ENCODE results near the gene NCOR2. TPM values are rescaled to one million over a fixed set of nuclear protein-coding genes. Genes with fewer than 3 reads are reported as not detected.

The NCOR2 gene
- total and polyA plus RNA-seq, 9 donors = 18.2 to 376 (median 265) TPM

GRCh38 chr12:124577374-124577773 lies 10.0 kb upstream of the NCOR2 start:
- Histone ChIP-seq H3K4me1 (ENCODE audit: insufficient read depth) (no peaks in the 10 kb centered on the region), H3K4me3 (no peak overlapping the region), H3K36me3 (no peaks in the 10 kb centered on the region), H3K9me3 (no peaks in the 10 kb centered on the region), H3K27ac (no peak overlapping the region), H3K27me3 (no peaks in the 10 kb centered on the region)
- DNase-seq = no peak
- 88 to 97% (median 95%) methylated on average over 8 of the region's 8 CpGs for WGBS, 3 donors
- TF ChIP-seq POLR2A (IDR thresholded peaks at IDR 0.05) (no peak), EP300 (IDR thresholded peaks at IDR 0.05) (no peak)
- TF ChIP-seq, protein P1, sequence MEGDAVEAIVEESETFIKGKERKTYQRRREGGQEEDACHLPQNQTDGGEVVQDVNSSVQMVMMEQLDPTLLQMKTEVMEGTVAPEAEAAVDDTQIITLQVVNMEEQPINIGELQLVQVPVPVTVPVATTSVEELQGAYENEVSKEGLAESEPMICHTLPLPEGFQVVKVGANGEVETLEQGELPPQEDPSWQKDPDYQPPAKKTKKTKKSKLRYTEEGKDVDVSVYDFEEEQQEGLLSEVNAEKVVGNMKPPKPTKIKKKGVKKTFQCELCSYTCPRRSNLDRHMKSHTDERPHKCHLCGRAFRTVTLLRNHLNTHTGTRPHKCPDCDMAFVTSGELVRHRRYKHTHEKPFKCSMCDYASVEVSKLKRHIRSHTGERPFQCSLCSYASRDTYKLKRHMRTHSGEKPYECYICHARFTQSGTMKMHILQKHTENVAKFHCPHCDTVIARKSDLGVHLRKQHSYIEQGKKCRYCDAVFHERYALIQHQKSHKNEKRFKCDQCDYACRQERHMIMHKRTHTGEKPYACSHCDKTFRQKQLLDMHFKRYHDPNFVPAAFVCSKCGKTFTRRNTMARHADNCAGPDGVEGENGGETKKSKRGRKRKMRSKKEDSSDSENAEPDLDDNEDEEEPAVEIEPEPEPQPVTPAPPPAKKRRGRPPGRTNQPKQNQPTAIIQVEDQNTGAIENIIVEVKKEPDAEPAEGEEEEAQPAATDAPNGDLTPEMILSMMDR (IDR thresholded peaks at IDR 0.05) = no peak
- intact Hi-C loops (cut with DNase I) = loop anchor here in 1 of 4 donors (10.0 kb wide), 1 partner anchor 157 kb away; no protein-coding TSS in a partner anchor

DNA sequence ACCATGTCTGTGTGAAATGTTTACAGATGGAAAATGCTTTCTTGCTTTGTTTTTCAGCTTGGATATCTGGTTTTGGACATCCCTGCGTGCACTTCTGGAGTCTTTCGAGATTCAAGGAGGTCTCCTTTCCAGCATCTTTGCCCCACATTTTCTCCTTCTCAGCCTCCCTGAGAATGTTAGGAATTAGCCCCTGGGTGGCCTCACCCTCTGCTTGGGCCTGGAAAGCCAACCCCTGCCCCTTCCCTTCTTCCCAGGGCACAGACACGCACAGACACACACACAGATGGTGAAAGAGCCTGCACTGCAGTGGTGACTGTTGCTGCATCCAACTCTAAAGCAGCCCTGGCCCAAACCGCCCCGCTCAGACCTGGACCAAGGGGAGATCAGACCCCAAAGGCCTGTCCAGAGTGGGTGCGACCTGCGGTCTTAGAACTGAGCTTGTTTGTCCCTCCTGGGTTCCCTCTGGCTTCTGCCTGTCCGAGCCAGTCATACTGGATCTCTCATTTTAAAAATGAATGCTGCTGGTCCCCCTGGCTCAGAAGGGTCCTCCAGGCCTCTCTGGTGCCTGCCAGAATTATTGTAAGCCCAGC lies 8.7 kb upstream of the NCOR2 start:
- intact Hi-C loops (cut with DNase I) = loop anchor here in 1 of 4 donors (10.0 kb wide), 1 partner anchor 159 kb away; no protein-coding TSS in a partner anchor
- TF ChIP-seq POLR2A (IDR thresholded peaks at IDR 0.05) (no peak), EP300 (IDR thresholded peaks at IDR 0.05) (no peak)
- TF ChIP-seq, protein P1 (IDR thresholded peaks at IDR 0.05) = no peak
- H3K36me3 ChIP-seq = no peaks in the 10 kb centered on the region
- 78 to 84% (median 80%) methylated on average over 8 of the region's 8 CpGs for WGBS, 3 donors
- H3K27ac ChIP-seq = no peak overlapping the region
- no peaks in the 10 kb centered on the region for H3K27me3 ChIP-seq
- H3K4me1 ChIP-seq (ENCODE audit: insufficient read depth) = no peaks in the 10 kb centered on the region
- H3K4me3 ChIP-seq = no peak overlapping the region
- no peaks in the 10 kb centered on the region for H3K9me3 ChIP-seq
- no peak for DNase-seq

DNA sequence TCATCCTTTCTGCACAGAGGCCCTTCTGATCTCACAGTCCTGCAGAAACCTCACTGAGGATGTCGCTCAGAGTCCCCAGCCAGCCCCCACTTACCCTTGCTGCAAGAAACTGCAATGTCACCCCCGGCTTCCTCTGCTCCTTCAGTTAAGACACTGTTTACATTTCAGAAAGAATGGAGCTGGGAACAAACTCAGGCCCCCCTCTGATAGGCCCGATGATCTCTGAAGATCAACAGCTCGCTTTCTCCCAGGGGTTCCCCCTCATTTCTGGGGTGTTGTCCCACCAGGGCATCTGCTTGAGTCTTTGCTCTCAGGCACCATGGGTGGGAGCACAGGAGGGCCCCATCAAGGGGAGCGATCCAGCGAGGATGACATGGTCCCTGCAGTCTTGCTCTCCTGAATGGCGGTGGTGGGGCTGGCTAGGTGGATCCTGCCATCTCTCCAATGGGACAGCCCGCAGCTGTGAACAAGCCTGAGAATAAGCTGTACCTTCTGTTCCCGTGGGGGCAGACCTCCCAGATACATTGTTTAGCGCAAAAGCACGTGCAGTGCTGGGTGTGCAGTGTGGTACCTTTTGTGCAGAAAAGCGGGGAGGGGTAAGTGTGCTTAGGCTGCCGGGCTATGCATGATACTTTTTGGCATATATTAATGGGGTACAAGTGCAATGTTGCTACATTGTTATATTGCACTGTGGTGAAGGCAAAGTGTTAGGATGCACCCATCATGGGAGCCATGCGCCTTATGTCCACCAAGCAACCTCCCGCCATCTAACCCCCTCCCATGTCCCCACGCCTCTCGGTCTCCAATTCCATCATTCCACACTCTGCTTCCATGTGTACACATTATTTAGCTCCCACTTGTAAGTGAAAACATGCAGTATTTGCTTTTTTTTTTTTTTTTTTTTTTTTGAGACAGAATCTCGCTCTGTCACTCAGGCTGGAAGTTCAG lies 6.7 kb upstream of the NCOR2 start:
- H3K36me3 ChIP-seq = no peaks in the 10 kb centered on the region
- no peaks in the 10 kb centered on the region for H3K27me3 ChIP-seq
- TF ChIP-seq EP300 (IDR thresholded peaks at IDR 0.05) = no peak
- TF ChIP-seq POLR2A (IDR thresholded peaks at IDR 0.05) = no peak
- TF ChIP-seq, protein P1 (IDR thresholded peaks at IDR 0.05) = no peak
- no peak for DNase-seq
- H3K4me3 ChIP-seq = no peak overlapping the region
- intact Hi-C loops (cut with DNase I) = loop anchor here in 1 of 4 donors (10.0 kb wide), 1 partner anchor 161 kb away; no protein-coding TSS in a partner anchor
- peak overlapping the region in 1 of 2 donors; percentile 19 for H3K27ac ChIP-seq
- H3K4me1 ChIP-seq (ENCODE audit: insufficient read depth) = peaks cover under 1% of the 10 kb centered on the region
- 75 to 84% (median 81%) methylated on average over 18 of the region's 18 CpGs for WGBS, 3 donors
- H3K9me3 ChIP-seq = no peaks in the 10 kb centered on the region

GRCh38 chr12:124571556-124571955 lies 4.1 kb upstream of the NCOR2 start:
- no peaks in the 10 kb centered on the region for H3K36me3 ChIP-seq
- no peak overlapping the region for H3K4me3 ChIP-seq
- no peaks in the 10 kb centered on the region for H3K9me3 ChIP-seq
- DNase-seq = no peak
- H3K4me1 ChIP-seq (ENCODE audit: insufficient read depth) = peaks cover 4% of the 10 kb centered on the region
- no peaks in the 10 kb centered on the region for H3K27me3 ChIP-seq
- intact Hi-C loops (cut with DNase I) = loop anchor here in 1 of 4 donors (10.0 kb wide), 1 partner anchor 163 kb away; no protein-coding TSS in a partner anchor
- no peak overlapping the region for H3K27ac ChIP-seq
- TF ChIP-seq, protein P1 (IDR thresholded peaks at IDR 0.05) = no peak
- no peak for TF ChIP-seq POLR2A (IDR thresholded peaks at IDR 0.05)
- TF ChIP-seq EP300 (IDR thresholded peaks at IDR 0.05) = no peak
- 98 to 100% (median 99%) methylated on average over 2 of the region's 2 CpGs for WGBS, 3 donors

All from ovary (tissue), 9 donors.